Measurements from ENCODE around the gene CACNA1F. TPM values are rescaled to one million over a fixed set of nuclear protein-coding genes. Genes with fewer than 3 reads are reported as not detected.

Gene CACNA1F
- total and polyA plus RNA-seq, 9 of the 15 experiments (the other 6 are each of a cell fraction or from before 2014, with no cell fraction given): under 0.01 to 0.41 (median 0.03) TPM; not detected in 3

GRCh38 chrX:49269767-49270248 is 36.7 kb upstream of the CACNA1F start, which contains the start of gene PPP1R3F (continued):
- peak in 1 of 2 experiments; percentile 98; a peak in 2 of 4 replicates for TF ChIP-seq ZNF639 (CRISPR knock-in tag; conservative IDR thresholded peaks at IDR 0.05 in 1 of 2, IDR thresholded peaks at IDR 0.05 in 1 of 2)

DNA sequence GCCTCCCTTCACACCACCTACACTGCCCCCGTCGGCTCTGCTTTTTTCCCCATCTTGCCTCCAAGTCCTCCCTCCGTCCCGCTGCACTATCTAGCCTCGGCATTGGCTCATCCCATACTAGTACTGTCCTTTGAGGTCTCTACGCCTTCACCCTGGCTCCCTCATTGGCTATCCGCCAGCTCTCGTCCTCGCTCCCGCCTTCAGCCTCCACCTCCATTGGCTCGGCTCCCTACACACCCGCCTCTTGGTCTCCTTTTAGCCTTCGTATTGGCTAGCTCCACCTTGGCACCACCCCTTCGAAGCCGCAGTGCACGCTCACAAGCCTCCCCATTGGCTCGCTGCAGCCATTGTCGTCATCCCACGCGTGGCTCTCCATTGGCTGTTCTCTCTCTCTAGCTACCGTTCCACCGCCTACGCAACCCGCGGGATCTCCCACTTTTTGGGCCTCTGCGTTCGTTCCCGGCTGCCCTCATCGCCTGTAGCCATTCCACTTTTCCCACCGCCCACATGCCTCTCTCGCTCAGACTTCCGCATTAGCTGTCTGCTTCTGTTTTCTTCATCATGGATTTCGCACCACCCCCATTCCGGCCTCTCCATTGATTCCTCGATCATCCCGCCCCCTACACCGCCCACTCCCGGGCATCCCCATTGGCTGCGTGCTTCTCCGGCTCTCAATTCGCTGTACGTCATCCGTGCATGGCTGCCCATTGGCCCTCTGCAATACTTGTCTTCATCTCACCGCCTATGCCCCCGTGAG is 36.0 kb upstream of the CACNA1F start:
- Histone ChIP-seq H3K27ac (ENCODE audit: extremely low read depth, low read depth, low read length) (peak overlapping the region; percentile 95), H2AFZ (ENCODE audit: low read depth, low read length) (peak overlapping the region; percentile 97), H3K9ac (ENCODE audit: insufficient read depth in 1 of 2, low read depth in 2 of 2, low read length in 2 of 2) (peak overlapping the region; percentile 81 to 87), H3K9me3 (replicated peaks; ENCODE audit: control insufficient read depth, insufficient read depth, low read depth, low read length) (no peaks in the 10 kb centered on the region), H3K4me3 (peak overlapping the region; percentile 54), H3K36me3 (ENCODE audit: control insufficient read depth, insufficient read depth, low read length) (0 out of 3 replicates have a peak, but pooled peaks cover 3% of the 10 kb centered on the region), H3K4me2 (ENCODE audit: insufficient read depth, low read length) (peak overlapping the region; percentile 90), H3K4me1 (replicated peaks in 1 of 2; ENCODE audit: control insufficient read depth in 2 of 2, insufficient read depth in 2 of 2, low read length in 2 of 2) (peaks cover 25 to 28% of the 10 kb centered on the region in 2 experiments; a peak in 4 of 5 replicates), H4K20me1 (replicated peaks; ENCODE audit: control insufficient read depth, insufficient read depth, low read length) (no peaks in the 10 kb centered on the region), H3K79me2 (ENCODE audit: control insufficient read depth, insufficient read depth, low read length) (peaks cover 32% of the 10 kb centered on the region), H3K9me1 (ENCODE audit: control insufficient read depth, insufficient read depth, low read length) (no peaks in the 10 kb centered on the region), H3K27me3 (ENCODE audit: control insufficient read depth in 2 of 2, insufficient read depth in 2 of 2, low read length in 2 of 2) (no peaks in the 10 kb centered on the region)
- ATAC-seq (peak; percentile 94), FAIRE-seq (peak; percentile 99), DNase-seq (ENCODE audit: extremely low read depth in 1 of 4, low spot score in 3 of 4) (peak; percentile 83 to 94 (median 89))
- BruUV-seq (replicated peaks): no TSS peak
- in situ Hi-C loops (cut with MboI): no loop called here
- ChIA-PET POLR2A (interaction anchor here (0.6 to 1.7 kb wide), 5 partner anchors 14 to 675 kb away, joined by 3 read pairs; no protein-coding TSS in a partner anchor), CTCF (ENCODE audit: low intra/inter-chr PET ratio) (no interaction called here)
- intact Hi-C loops (cut with micrococcal nuclease): no loop called here
- 18% methylated on average over 35 of the region's 45 CpGs for WGBS (ENCODE audit: insufficient coverage, low coverage, missing lambda C conversion rate)
- no peak for TF ChIP-seq DNMT1 (IDR thresholded peaks at IDR 0.05)
- no peak for TF ChIP-seq PURB (CRISPR knock-in tag; IDR thresholded peaks at IDR 0.05; ENCODE audit: low read depth)
- TF ChIP-seq ESRRA (IDR thresholded peaks at IDR 0.05; ENCODE audit: borderline replicate concordance, low read depth): 0 out of 2 replicates have a peak, but pooled peaks have one; percentile 12
- no peak for TF ChIP-seq SMC3 (conservative IDR thresholded peaks at IDR 0.05; ENCODE audit: insufficient read depth, low read depth, low read length)
- no peak for TF ChIP-seq DPF2 (IDR thresholded peaks at IDR 0.05)
- no peak for TF ChIP-seq ZNF395 (CRISPR knock-in tag; IDR thresholded peaks at IDR 0.05)
- no peak for TF ChIP-seq SRSF7 (optimal IDR thresholded peaks at IDR 0.05; ENCODE audit: low read depth, low read length)
- TF ChIP-seq ZNF77 (CRISPR knock-in tag; IDR thresholded peaks at IDR 0.05): no peak
- no peak for TF ChIP-seq HSF4 (CRISPR knock-in tag; IDR thresholded peaks at IDR 0.05; ENCODE audit: borderline replicate concordance)
- TF ChIP-seq JUN (IDR thresholded peaks at IDR 0.05; ENCODE audit: borderline replicate concordance, low read depth, low read length): no peak
- TF ChIP-seq JUN (CRISPR knock-in tag; IDR thresholded peaks at IDR 0.05; ENCODE audit: borderline replicate concordance): no peak
- peak in 1 of 2 experiments; percentile 34; a peak in 1 of 4 replicates for TF ChIP-seq MNT (conservative IDR thresholded peaks at IDR 0.05)
- no peak for TF ChIP-seq ZNF717 (CRISPR knock-in tag; IDR thresholded peaks at IDR 0.05)
- no peak for TF ChIP-seq ZNF584 (CRISPR knock-in tag; IDR thresholded peaks at IDR 0.05; ENCODE audit: low read depth)
